GM18873 (cell line): ENCODE data around the gene USP36.
"Not testable (repeated sequence)": the region's sequence is repeated elsewhere in the genome, so short reads cannot be mapped to it uniquely, and the experiment has no call there.

Experiments used
- ATAC-seq: cut with Tn5 transposase; IDR thresholded peaks from one replicate; pipeline ENCODE4 v1.9.1; 2021; ENCODE audit warnings: mild to moderate bottlenecking, moderate library complexity, moderate number of reproducible peaks; ENCODE audit not compliant: unreplicated experiment, low FRiP score

The USP36 gene

GRCh38 chr17:78873519-78874340, 33.1 kb upstream of the USP36 start:
- no peak for ATAC-seq

- no peak for ATAC-seq
These were observed 31.9 kb upstream of the USP36 start for GRCh38 chr17:78872486-78872885.

GRCh38 chr17:78870621-78871020, 30.0 kb upstream of the USP36 start:
- ATAC-seq = no peak

GRCh38 chr17:78868391-78868790, 27.8 kb upstream of the USP36 start:
- no peak for ATAC-seq

- ATAC-seq = not testable (repeated sequence)
These were observed 26.4 kb upstream of the USP36 start for GRCh38 chr17:78867046-78867445.

GRCh38 chr17:78865682-78866390, 25.2 kb upstream of the USP36 start:
- no peak for ATAC-seq

- no peak for ATAC-seq
These were observed 23.5 kb upstream of the USP36 start for GRCh38 chr17:78864117-78864516.

GRCh38 chr17:78862073-78863023, 21.7 kb upstream of the USP36 start:
- ATAC-seq = no peak

GRCh38 chr17:78861229-78861628, 20.6 kb upstream of the USP36 start:
- no peak for ATAC-seq

GRCh38 chr17:78859051-78859450, 18.4 kb upstream of the USP36 start:
- ATAC-seq = no peak

GRCh38 chr17:78857266-78857665, 16.7 kb upstream of the USP36 start:
- ATAC-seq = no peak

- ATAC-seq = no peak
These were observed 15.0 kb upstream of the USP36 start for GRCh38 chr17:78855561-78856165.

GRCh38 chr17:78854508-78854907, 13.9 kb upstream of the USP36 start:
- ATAC-seq = no peak

- no peak for ATAC-seq
These were observed 13.3 kb upstream of the USP36 start for GRCh38 chr17:78853926-78854394.

GRCh38 chr17:78852709-78853121, 12.1 kb upstream of the USP36 start:
- no peak for ATAC-seq

- ATAC-seq = no peak
These were observed 8.4 kb upstream of the USP36 start for GRCh38 chr17:78849026-78849425.

- no peak for ATAC-seq
These were observed 6.4 kb upstream of the USP36 start for GRCh38 chr17:78847052-78847451.

- ATAC-seq = no peak
These were observed 3.8 kb upstream of the USP36 start for GRCh38 chr17:78844301-78845005.

GRCh38 chr17:78842881-78843565, 2.4 kb upstream of the USP36 start:
- ATAC-seq = no peak
